Adrenal gland (tissue), 5 donors: ENCODE measurements around the gene STRN3.

Source experiments
- CTCF ChIP-seq, 6 experiments: fragments of 450-650 bp in 4 of 6; fragments of 200-600 bp in 2 of 6; sonication (generic) in 1 of 6; IDR thresholded peaks; 1 replicate in 5 of 6; 2 replicates in 1 of 6; pipeline versions ENCODE4 v1.5.1 to v1.8.0; 2016 to 2021; ENCODE audit warnings: antibody characterized with exemption in 6 of 6, mild to moderate bottlenecking in 2 of 6, moderate library complexity in 1 of 6
- POLR2A ChIP-seq, 2 donors: fragments of 450-650 bp; IDR thresholded peaks; one replicate each; pipeline ENCODE4 v1.6.1; 2017; ENCODE audit warnings: antibody characterized with exemption in 2 of 2, mild to moderate bottlenecking in 2 of 2, moderate library complexity in 1 of 2
- donor health status: DM: no; HTN: no; CAD: no.

- no peak for TF ChIP-seq CTCF (IDR thresholded peaks at IDR 0.05)
- no peak for TF ChIP-seq POLR2A (IDR thresholded peaks at IDR 0.05)
These were observed 104.4 kb downstream of the STRN3 start for GRCh38 chr14:30921788-30922187.
